CD14-positive monocyte (primary cell): Measurements from ENCODE around the gene LYSET. TPM values are rescaled to one million over a fixed set of nuclear protein-coding genes. Genes with fewer than 3 reads are reported as not detected.
"Not testable (repeated sequence)": the region's sequence is repeated elsewhere in the genome, so short reads cannot be mapped to it uniquely, and the experiment has no call there.

Source experiments
- DNase-seq, 3 donors: peaks; one replicate each; pipeline ENCODE4 v3.0.0-alpha.2; 2011 to 2022
- H2AFZ ChIP-seq: 2 replicates; pipeline ENCODE4 v1.6.0; 2012; ENCODE audit warnings: mild to moderate bottlenecking, low read depth, low read length, inconsistent platforms; ENCODE audit not compliant: insufficient read depth, poor library complexity, severe bottlenecking
- H3K27ac ChIP-seq, 2 donors: 1 replicate in 1 of 2; 2 replicates in 1 of 2; pipeline ENCODE4 v1.5.1; 2012 to 2013; ENCODE audit warnings: low read length in 2 of 2, control low read depth in 1 of 2, inconsistent platforms in 1 of 2, low read depth in 1 of 2, mild to moderate bottlenecking in 1 of 2
- H3K27me3 ChIP-seq, 2 donors: one replicate each; pipeline versions ENCODE4 v1.6.0 to v1.6.1; 2011 to 2013; ENCODE audit warnings: low read length in 2 of 2; ENCODE audit not compliant: control insufficient read depth in 2 of 2, insufficient read depth in 2 of 2
- H3K36me3 ChIP-seq, 2 donors: replicated peaks in 1 of 2; 1 replicate in 1 of 2; 2 replicates in 1 of 2; pipeline versions ENCODE4 v1.5.1 to v1.6.1; 2012 to 2013; ENCODE audit warnings: low read length in 2 of 2, control low read depth in 1 of 2, inconsistent platforms in 1 of 2, mild to moderate bottlenecking in 1 of 2; ENCODE audit not compliant: insufficient read depth in 2 of 2, control insufficient read depth in 1 of 2
- H3K4me1 ChIP-seq, 2 donors: 1 replicate in 1 of 2; 2 replicates in 1 of 2; pipeline versions ENCODE4 v1.5.1 to v1.6.1; 2012 to 2013; ENCODE audit warnings: low read length in 2 of 2, control low read depth in 1 of 2, inconsistent platforms in 1 of 2, mild to moderate bottlenecking in 1 of 2, moderate library complexity in 1 of 2; ENCODE audit not compliant: insufficient read depth in 2 of 2, control insufficient read depth in 1 of 2
- H3K4me2 ChIP-seq: replicated peaks from 2 replicates; pipeline ENCODE3; 2012; ENCODE audit warnings: low read length, moderate library complexity, mild to moderate bottlenecking; ENCODE audit not compliant: poor library complexity, severe bottlenecking; ENCODE audit errors: extremely low read depth
- H3K4me3 ChIP-seq, 3 experiments: fragments of 200-600 bp in 1 of 3; sonication (generic) in 1 of 3; replicated peaks in 1 of 3; 1 replicate in 2 of 3; 2 replicates in 1 of 3; pipeline ENCODE4 v1.5.1; 2011 to 2013; ENCODE audit warnings: low read length in 3 of 3, mild to moderate bottlenecking in 3 of 3, control low read depth in 2 of 3, low read depth in 2 of 3, inconsistent platforms in 1 of 3, moderate library complexity in 1 of 3
- H3K79me2 ChIP-seq: 2 replicates; pipeline ENCODE4 v1.6.0; 2012; ENCODE audit warnings: mild to moderate bottlenecking, control low read depth, inconsistent platforms, low read length, moderate library complexity; ENCODE audit not compliant: insufficient read depth
- H3K9ac ChIP-seq: 2 replicates; pipeline ENCODE4 v1.6.0; 2017; ENCODE audit warnings: low read length, mild to moderate bottlenecking; ENCODE audit not compliant: insufficient read depth, poor library complexity, severe bottlenecking
- H3K9me3 ChIP-seq, 2 donors: replicated peaks in 1 of 2; 1 replicate in 1 of 2; 2 replicates in 1 of 2; pipeline versions ENCODE4 v1.5.1 to v1.6.1; 2012 to 2013; ENCODE audit warnings: low read length in 2 of 2, control low read depth in 1 of 2; ENCODE audit not compliant: control insufficient read depth in 1 of 2, insufficient read depth in 1 of 2
- H4K20me1 ChIP-seq: 2 replicates; pipeline ENCODE4 v1.6.0; 2012; ENCODE audit warnings: mild to moderate bottlenecking, low read length, control low read depth, moderate library complexity; ENCODE audit not compliant: insufficient read depth
- H3K27ac Mint-ChIP-seq, 7 donors: one replicate each; pipeline ENCODE4 v1.8.0; 2020; ENCODE audit warnings: mild to moderate bottlenecking in 7 of 7, mixed read lengths in 7 of 7, moderate library complexity in 6 of 7, inconsistent platforms in 2 of 7
- H3K27me3 Mint-ChIP-seq, 3 donors: one replicate each; pipeline ENCODE4 v1.8.0; 2021 to 2022; ENCODE audit warnings: low read depth in 3 of 3, mild to moderate bottlenecking in 3 of 3, mixed read lengths in 3 of 3, moderate library complexity in 3 of 3, inconsistent platforms in 1 of 3
- H3K36me3 Mint-ChIP-seq, 2 donors: one replicate each; pipeline ENCODE4 v1.8.0; 2020; ENCODE audit warnings: mixed read lengths in 2 of 2, inconsistent platforms in 1 of 2, mild to moderate bottlenecking in 1 of 2
- H3K4me1 Mint-ChIP-seq: one replicate; pipeline ENCODE4 v1.8.0; 2020; ENCODE audit warnings: mild to moderate bottlenecking, mixed read lengths
- H3K4me3 Mint-ChIP-seq, 2 donors: one replicate each; pipeline ENCODE4 v1.8.0; 2020; ENCODE audit warnings: mild to moderate bottlenecking in 2 of 2, mixed read lengths in 2 of 2, moderate library complexity in 1 of 2
- H3K9me3 Mint-ChIP-seq, 7 donors: one replicate each; pipeline ENCODE4 v1.8.0; 2020 to 2022; ENCODE audit warnings: mixed read lengths in 7 of 7, mild to moderate bottlenecking in 6 of 7, moderate library complexity in 6 of 7, inconsistent platforms in 2 of 7
- CTCF ChIP-seq: fragments of 200-600 bp; IDR thresholded peaks from one replicate; pipeline ENCODE4 v1.8.0; 2022; ENCODE audit warnings: antibody characterized with exemption, mild to moderate bottlenecking
- WGBS: methylation state at CpG from one replicate; pipeline ENCODE4 v1.1.5; 2013; ENCODE audit warnings: missing lambda C conversion rate; ENCODE audit not compliant: insufficient coverage; 5-methylcytosine and 5-hydroxymethylcytosine counted together
- intact Hi-C, 2 donors: fragments of 100-400 bp; cut with micrococcal nuclease; formaldehyde crosslinking; loops; one replicate each; pipeline versions ENCODE4 v1.15.0 to v1.15.1; 2023
- polyA plus RNA-seq, 3 donors: library from polyadenylated mRNA; depleted of rRNA in 1 of 3; unstranded in 2 of 3; stranded (reverse) in 1 of 3; fragments of 300-500 nt in 2 of 3; fragments of >200 nt in 1 of 3; fragmentation: Illumina TruSeq in 2 of 3; gene quantifications; 1 replicate in 2 of 3; 2 replicates in 1 of 3; pipeline ENCODE4 v1.2.3, GENCODE V29; 2012 to 2021

The LYSET gene
- polyA plus RNA-seq, 3 donors: 10.8 to 43.3 (median 36.9) TPM

DNA sequence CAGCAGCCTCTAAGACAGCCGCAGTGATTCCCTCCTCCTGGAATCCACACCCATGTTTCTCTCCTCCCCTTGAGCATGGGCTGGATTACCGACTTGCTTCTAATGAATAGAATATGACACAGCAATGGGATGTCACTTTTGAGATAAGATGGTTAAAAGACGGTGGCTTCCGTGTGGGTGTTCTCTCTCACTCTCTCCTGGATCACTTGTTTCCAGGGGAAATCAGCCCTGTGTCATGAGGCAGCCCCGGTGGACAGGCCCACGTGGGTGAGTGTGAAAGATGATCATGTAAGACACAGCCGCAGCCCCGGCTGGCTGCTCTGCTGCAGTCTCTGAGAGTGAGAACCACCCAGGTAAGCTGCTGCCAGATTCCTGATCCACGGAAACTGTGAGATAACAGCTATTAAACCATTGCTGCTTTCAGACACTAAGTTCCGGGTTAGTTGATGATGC is 11.1 kb upstream of the LYSET start:
- H3K27ac Mint-ChIP-seq: no peak overlapping the region
- no peak for DNase-seq
- TF ChIP-seq CTCF: no peak
- 95% methylated on average over 6 of the region's 10 CpGs for WGBS
- intact Hi-C loops: loop anchor here in 1 of 2 donors (10.0 kb wide), 1 partner anchor 219 kb away; no protein-coding TSS in a partner anchor
- Histone ChIP-seq H3K27me3 (no peaks in the 10 kb centered on the region), H3K79me2 (no peaks in the 10 kb centered on the region), H3K4me1 (no peaks in the 10 kb centered on the region), H2AFZ (no peak overlapping the region), H3K4me2 (no peak overlapping the region), H3K36me3 (no peaks in the 10 kb centered on the region), H3K9me3 (no peaks in the 10 kb centered on the region), H3K4me3 (no peak overlapping the region), H3K27ac (no peak overlapping the region), H4K20me1 (no peaks in the 10 kb centered on the region), H3K9ac (no peak overlapping the region)
- peaks cover 0 to 4% (median 3%) of the 10 kb centered on the region in 3 donors for H3K27me3 Mint-ChIP-seq
- no peaks in the 10 kb centered on the region for H3K9me3 Mint-ChIP-seq
- peaks cover 2% of the 10 kb centered on the region for H3K4me1 Mint-ChIP-seq
- peak overlapping the region in 1 of 2 donors; percentile 1 for H3K4me3 Mint-ChIP-seq
- no peaks in the 10 kb centered on the region for H3K36me3 Mint-ChIP-seq

GRCh38 chr14:93174731-93175130 is 10.4 kb upstream of the LYSET start:
- not testable (repeated sequence) for H3K27me3 Mint-ChIP-seq, H3K4me3 Mint-ChIP-seq, H3K4me2 ChIP-seq, H3K9me3 ChIP-seq, H3K79me2 ChIP-seq, H3K9me3 Mint-ChIP-seq, H3K4me1 Mint-ChIP-seq, H3K4me3 ChIP-seq, H3K9ac ChIP-seq, H3K36me3 Mint-ChIP-seq, H4K20me1 ChIP-seq, H3K27me3 ChIP-seq, H3K27ac Mint-ChIP-seq, H3K4me1 ChIP-seq, H2AFZ ChIP-seq, DNase-seq, H3K36me3 ChIP-seq, H3K27ac ChIP-seq
- WGBS: 97% methylated on average over 4 of the region's 5 CpGs
- intact Hi-C loops: loop anchor here (5.0 to 10.0 kb wide), 2 partner anchors 62 to 220 kb away; no protein-coding TSS in a partner anchor
